Heart right ventricle (tissue), 16 donors: Measurements from ENCODE around the gene PIK3AP1. TPM values are rescaled to one million over a fixed set of nuclear protein-coding genes. Genes with fewer than 3 reads are reported as not detected.

ENCODE experiments used
- ATAC-seq, 8 donors: fragments of 200-7000 bp; cut with Tn5 transposase; one replicate each; pipeline ENCODE4 v1.9.1; 2020; ENCODE audit warnings: mild to moderate bottlenecking in 8 of 8, moderate library complexity in 8 of 8, moderate number of reproducible peaks in 1 of 8
- DNase-seq, 2 donors: peaks; one replicate each; pipeline ENCODE4 v3.0.0-alpha.2; 2020
- H3K27ac ChIP-seq, 10 donors: fragments of 200-600 bp; sonication (generic) in 2 of 10; one replicate each; pipeline versions ENCODE4 v1.5.0 to v1.8.0; 2020 to 2022; ENCODE audit warnings: mild to moderate bottlenecking in 3 of 10
- H3K27me3 ChIP-seq, 7 donors: fragments of 200-600 bp; one replicate each; pipeline ENCODE4 v1.8.0; 2021 to 2022; ENCODE audit warnings: mild to moderate bottlenecking in 2 of 7
- H3K36me3 ChIP-seq, 9 donors: fragments of 200-600 bp; sonication (generic) in 1 of 9; one replicate each; pipeline versions ENCODE4 v1.5.0 to v1.8.0; 2020 to 2022; ENCODE audit warnings: mild to moderate bottlenecking in 2 of 9
- H3K4me1 ChIP-seq, 9 donors: fragments of 200-600 bp; sonication (generic) in 1 of 9; one replicate each; pipeline versions ENCODE4 v1.5.0 to v1.8.0; 2020 to 2022; ENCODE audit warnings: mild to moderate bottlenecking in 4 of 9
- H3K4me3 ChIP-seq, 10 donors: fragments of 200-600 bp; sonication (generic) in 2 of 10; one replicate each; pipeline versions ENCODE4 v1.5.0 to v1.8.0; 2020 to 2022; ENCODE audit warnings: mild to moderate bottlenecking in 7 of 10, moderate library complexity in 2 of 10
- H3K9me3 ChIP-seq, 11 donors: fragments of 200-600 bp in 10 of 11; sonication (generic) in 2 of 11; one replicate each; pipeline versions ENCODE4 v1.5.0 to v1.8.0; 2013 to 2022; ENCODE audit warnings: mild to moderate bottlenecking in 2 of 11, control low read depth in 1 of 11, moderate library complexity in 1 of 11
- WGBS, 2 donors: extraction: QIAGEN DNeasy Blood & Tissue Kit; methylation state at CpG; one replicate each; pipeline ENCODE4 v1.1.7; 2013; ENCODE audit warnings: inconsistent platforms in 1 of 2; 5-methylcytosine and 5-hydroxymethylcytosine counted together
- intact Hi-C, 10 donors: fragments of 100-400 bp; cut with DNase I; formaldehyde crosslinking; loops; one replicate each; pipeline versions ENCODE4 v1.11.1 to v1.14.2; 2022
- polyA plus RNA-seq, 2 donors: library from polyadenylated mRNA; stranded (reverse); fragments of 200-250 nt; gene quantifications; one replicate each; pipeline ENCODE4 v1.2.3, GENCODE V29; 2013
- total RNA-seq, 10 donors: library from RNA; stranded (reverse); fragmentation: NEBNext Ultra II Directional in 3 of 10; extraction: Animal tissue kit (Norgen Biotek cat#: 25700) in 3 of 10; gene quantifications; one replicate each; pipeline versions ENCODE4 v1.2.1 to v1.2.4, GENCODE V29; 2021 to 2023
- TF ChIP-seq, protein P1 (sequence below), 9 donors: fragments of 200-600 bp; sonication (generic) in 2 of 9; IDR thresholded peaks; one replicate each; pipeline versions ENCODE4 v1.5.0 to v1.8.0; 2021 to 2022; ENCODE audit warnings: antibody characterized with exemption in 9 of 9, mild to moderate bottlenecking in 5 of 9, moderate library complexity in 1 of 9
- donor health status: Arrhythmogenic right ventricular cardiomyopathy.
- donor health status: ischemic (EF 13 %, LVEDD 7.1; RV severe dilation, severe dysfunction).
- donor health status: healthy with polysubstance abuse.
- donor health status: DM: no; HTN: yes; CAD: no.
- donor health status: DM: no; HTN: no; CAD: no.
- donor health status: ischemic (EF 25% LVEDD 6.9; RV normal size, moderate dysfunction).
- donor health status: ischemic (EF 25% LVEDD 5.7; RV mildly dilated, moderate dysfunction).
- donor health status: healthy.
- donor health status: DM: yes; HTN: yes; CAD: no.
- donor health status: Ischemic cardiomyopathy.
- donor health status: ischemic (EF 35%, LVEDD 5.7; RV mildly dilated, moderate dysfunction).
- donor health status: nonischemic (EF 11% LVEDD 7.7; RV severe dilation, severe dysfunction).
- donor health status: DM: yes; HTN: yes; CAD: no.
- donor health status: PGD.
- donor health status: ischemic (EF 29% LVEDD 5.4; RV normal size, mild dysfunction).
- donor health status: nonischemic (EF 23%, LVEDD 6.1; RV moderate dilation, normal function).

The PIK3AP1 gene
- total and polyA plus RNA-seq, 12 donors, result 1.0 to 22.1 (median 3.6) TPM

DNA sequence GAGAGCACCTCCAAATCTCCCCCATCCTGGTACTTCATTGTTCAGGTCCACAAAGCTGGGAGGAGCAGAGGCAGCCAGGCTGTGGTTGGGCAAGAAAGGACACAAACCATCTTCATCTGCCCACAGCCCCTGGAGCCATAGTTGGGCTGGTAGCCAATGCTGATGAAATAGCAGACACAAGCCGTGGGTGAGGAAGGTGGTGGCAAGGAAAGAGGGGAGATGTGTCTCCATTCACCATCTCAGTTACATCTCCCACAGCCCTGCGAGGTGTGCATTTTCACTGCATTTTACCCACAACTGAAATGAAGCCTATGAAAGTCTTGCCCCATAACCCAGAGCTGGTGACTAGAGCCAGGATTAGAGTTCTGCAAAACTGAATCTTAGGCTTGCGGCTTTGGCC is 35.0 kb downstream of the PIK3AP1 start:
- ATAC-seq (no peak), DNase-seq (no peak)
- Histone ChIP-seq H3K9me3 (no peaks in the 10 kb centered on the region), H3K36me3 (no peaks in the 10 kb centered on the region), H3K4me1 (peaks cover 0 to 56% (median 0%) of the 10 kb centered on the region in 9 donors), H3K4me3 (no peak overlapping the region), H3K27ac (no peak overlapping the region), H3K27me3 (peaks cover 0 to 4% (median 0%) of the 10 kb centered on the region in 7 donors)
- 82 to 85% methylated on average over 3 of the region's 3 CpGs for WGBS, 2 donors
- intact Hi-C loops, result no loop called here
- TF ChIP-seq, protein P1, sequence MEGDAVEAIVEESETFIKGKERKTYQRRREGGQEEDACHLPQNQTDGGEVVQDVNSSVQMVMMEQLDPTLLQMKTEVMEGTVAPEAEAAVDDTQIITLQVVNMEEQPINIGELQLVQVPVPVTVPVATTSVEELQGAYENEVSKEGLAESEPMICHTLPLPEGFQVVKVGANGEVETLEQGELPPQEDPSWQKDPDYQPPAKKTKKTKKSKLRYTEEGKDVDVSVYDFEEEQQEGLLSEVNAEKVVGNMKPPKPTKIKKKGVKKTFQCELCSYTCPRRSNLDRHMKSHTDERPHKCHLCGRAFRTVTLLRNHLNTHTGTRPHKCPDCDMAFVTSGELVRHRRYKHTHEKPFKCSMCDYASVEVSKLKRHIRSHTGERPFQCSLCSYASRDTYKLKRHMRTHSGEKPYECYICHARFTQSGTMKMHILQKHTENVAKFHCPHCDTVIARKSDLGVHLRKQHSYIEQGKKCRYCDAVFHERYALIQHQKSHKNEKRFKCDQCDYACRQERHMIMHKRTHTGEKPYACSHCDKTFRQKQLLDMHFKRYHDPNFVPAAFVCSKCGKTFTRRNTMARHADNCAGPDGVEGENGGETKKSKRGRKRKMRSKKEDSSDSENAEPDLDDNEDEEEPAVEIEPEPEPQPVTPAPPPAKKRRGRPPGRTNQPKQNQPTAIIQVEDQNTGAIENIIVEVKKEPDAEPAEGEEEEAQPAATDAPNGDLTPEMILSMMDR (IDR thresholded peaks at IDR 0.05), result no peak

DNA sequence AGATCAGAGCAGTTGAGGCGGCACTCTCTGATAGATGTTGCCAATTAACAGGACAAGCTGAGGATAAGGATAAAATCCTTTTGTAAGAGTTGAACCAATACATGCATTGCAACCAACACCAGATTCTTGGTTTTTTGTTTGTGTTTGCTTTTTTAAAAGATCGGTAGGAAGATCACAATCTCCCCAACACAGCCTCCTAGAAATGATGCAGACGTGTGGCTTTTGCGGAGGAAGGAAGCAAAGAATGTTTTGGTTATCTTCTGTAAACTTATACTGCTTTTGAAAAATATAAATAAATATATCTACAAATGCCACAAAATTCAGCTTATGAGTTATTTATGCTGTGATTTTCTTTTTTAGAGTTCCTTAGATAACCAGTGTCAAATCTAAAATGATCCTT is 35.5 kb downstream of the PIK3AP1 start:
- H3K36me3 ChIP-seq, result no peaks in the 10 kb centered on the region
- H3K4me3 ChIP-seq, result no peak overlapping the region
- no peak overlapping the region for H3K27ac ChIP-seq
- no peak for DNase-seq
- H3K4me1 ChIP-seq, result peaks cover 0 to 56% (median 0%) of the 10 kb centered on the region in 9 donors
- WGBS, 2 donors, result 75 to 81% methylated on average over 4 of the region's 4 CpGs
- peaks cover 0 to 4% (median 0%) of the 10 kb centered on the region in 7 donors for H3K27me3 ChIP-seq
- TF ChIP-seq, protein P1 (IDR thresholded peaks at IDR 0.05), result no peak
- H3K9me3 ChIP-seq, result no peaks in the 10 kb centered on the region
- intact Hi-C loops, result no loop called here
- no peak for ATAC-seq

DNA sequence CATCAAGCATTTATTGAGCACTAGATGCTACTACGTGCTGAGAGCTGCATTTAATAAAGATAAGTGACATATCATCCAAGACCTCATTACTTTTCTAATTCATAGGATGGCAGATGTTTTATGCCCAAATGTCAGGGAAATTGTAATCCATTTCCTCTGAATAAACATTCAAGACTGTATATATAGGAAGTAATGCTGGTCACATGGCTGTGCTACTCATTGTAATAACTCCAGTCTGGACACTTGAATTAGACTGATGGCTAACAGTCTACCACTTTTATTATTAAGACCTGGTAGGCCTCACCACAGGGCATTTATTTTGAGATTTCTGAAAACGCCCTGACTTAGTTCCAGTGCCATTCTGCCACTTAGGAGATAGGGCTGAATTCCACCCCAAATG is 36.6 kb downstream of the PIK3AP1 start:
- Histone ChIP-seq H3K36me3 (no peaks in the 10 kb centered on the region), H3K4me3 (no peak overlapping the region), H3K27ac (no peak overlapping the region), H3K27me3 (peaks cover 0 to 4% (median 0%) of the 10 kb centered on the region in 7 donors), H3K4me1 (peaks cover 0 to 56% (median 0%) of the 10 kb centered on the region in 9 donors), H3K9me3 (no peaks in the 10 kb centered on the region)
- WGBS, 2 donors, result 80 to 82% methylated on average over 2 of the region's 2 CpGs
- ATAC-seq, result no peak
- DNase-seq, result no peak
- TF ChIP-seq, protein P1 (IDR thresholded peaks at IDR 0.05), result no peak
- intact Hi-C loops, result no loop called here

DNA sequence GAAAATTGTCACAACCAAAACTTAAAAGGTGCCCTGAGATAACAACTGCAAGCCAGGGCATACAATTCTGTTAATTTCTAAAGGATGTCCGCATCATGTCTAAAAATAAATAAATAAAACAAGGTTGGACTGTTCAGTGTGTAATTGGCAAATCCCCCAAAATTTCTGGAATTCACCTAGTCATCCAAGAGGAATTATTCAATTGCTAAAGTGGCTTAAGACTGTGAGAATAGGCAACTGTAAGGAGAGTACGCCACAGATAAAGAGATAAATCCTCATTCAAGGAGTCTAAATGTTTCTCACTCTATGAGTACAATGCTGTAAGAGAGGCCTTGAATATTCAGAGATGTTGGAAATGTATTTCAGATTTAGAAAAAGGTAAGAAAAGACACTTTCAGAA is 37.2 kb downstream of the PIK3AP1 start:
- no peaks in the 10 kb centered on the region for H3K9me3 ChIP-seq
- no peaks in the 10 kb centered on the region for H3K36me3 ChIP-seq
- no peak overlapping the region for H3K27ac ChIP-seq
- DNase-seq (no peak), ATAC-seq (no peak)
- H3K4me3 ChIP-seq, result no peak overlapping the region
- TF ChIP-seq, protein P1 (IDR thresholded peaks at IDR 0.05), result no peak
- intact Hi-C loops, result no loop called here
- peaks cover 0 to 52% (median 0%) of the 10 kb centered on the region in 9 donors for H3K4me1 ChIP-seq
- WGBS, 2 donors, result 88 to 90% methylated on average over 2 of the region's 2 CpGs
- peaks cover 0 to 4% (median 0%) of the 10 kb centered on the region in 7 donors for H3K27me3 ChIP-seq
